ENCODE data around the gene MYL5.
"Not testable (repeated sequence)": the region's sequence is repeated elsewhere in the genome, so short reads cannot be mapped to it uniquely, and the experiment has no call there.

Gene MYL5

DNA sequence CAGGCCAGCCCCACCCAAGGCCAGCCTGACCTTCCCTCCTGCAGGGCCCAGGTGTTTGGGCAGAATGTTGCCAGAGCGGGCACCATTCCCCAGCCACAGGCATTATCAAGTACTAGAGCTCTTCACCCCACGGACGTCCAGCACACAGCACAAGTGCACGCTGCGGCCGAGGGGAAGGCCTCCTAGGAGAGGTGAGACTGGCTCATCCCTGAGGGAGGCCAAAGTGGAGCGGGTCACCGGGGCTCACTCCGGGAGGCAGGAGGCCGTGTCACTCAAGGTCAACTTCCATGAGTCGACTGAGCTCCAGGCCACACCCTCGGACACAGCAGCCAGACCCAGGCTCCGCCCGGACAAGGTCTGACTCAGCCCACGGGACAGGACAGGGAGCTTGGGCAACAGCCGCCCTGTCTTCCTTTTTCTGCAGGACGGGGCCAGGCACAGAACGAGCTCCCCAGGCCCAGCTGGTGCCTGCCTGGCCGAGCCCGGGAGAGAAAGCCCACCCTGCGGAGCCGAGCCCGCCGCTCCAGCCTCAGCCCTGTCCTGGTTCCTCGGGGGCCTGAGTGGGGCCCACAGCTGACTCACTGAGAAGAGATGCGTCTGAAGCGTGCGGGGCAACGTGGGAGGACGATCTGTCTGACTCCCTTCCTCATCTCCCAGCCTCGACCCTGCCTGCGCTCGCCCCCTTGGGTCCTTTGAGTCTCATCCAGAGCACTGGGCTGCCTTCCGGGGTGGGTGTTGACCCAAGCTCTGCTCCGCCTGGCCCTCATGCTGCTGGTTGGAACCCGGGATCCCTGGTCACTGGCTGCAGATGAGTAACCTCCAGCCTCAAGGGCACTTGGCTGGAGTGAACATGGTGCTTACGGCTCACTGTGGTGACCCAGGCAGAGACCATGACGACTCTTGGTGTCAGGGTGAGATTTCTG is 13.0 kb downstream of the MYL5 start:
- peak; percentile 78 for DNase-seq (ENCODE audit: low read depth)

DNA sequence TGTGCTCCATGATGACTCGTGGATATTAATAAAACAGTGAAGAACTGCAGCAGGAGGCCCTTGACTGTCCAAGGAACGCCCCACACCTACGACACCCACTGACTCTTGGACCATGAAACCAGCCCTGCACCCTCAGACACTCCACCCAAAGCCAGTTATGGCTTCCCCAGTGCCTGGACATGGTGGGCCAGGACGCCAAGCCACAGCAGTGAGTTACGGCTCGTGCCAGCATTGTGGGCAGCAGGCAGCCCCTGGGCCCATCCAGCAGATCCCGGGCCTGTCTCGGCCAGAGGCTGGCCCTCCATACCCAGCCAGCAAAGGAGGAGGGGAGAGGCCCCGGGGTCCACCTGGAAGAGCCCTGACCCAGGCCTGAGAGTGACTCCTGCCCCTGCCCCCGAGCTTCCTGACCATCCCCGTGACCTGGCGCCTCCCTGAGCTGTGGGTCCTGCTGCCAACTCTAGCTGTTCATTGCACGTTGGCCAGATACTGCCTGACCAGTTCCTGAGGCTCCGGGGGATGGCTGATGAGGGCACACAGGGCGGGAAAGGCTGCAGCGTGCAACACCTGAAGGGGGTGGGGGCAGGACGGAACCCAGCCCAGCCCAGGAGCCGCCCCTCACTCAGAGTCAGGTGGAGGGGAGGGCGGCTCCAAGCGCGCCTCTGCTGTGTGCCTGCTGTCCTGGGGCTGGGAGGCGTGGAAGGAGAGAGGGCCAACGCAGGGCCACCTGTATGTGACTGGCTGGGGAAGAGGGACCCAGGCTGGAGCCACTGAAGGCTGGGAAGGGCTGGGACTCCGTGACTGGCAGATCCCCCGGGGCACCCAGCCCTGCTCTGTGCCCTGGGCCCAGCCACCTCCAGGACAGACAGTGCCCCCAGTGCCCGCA is 13.9 kb downstream of the MYL5 start:
- DNase-seq (ENCODE audit: low read depth) = no peak

GRCh38 chr4:688854-689681 is 14.7 kb downstream of the MYL5 start, which contains the start of gene SLC49A3:
SLC49A3 (minus strand) TSS chr4:689151; CDS start chr4:689127, 24 bp downstream.
- no peak for DNase-seq (ENCODE audit: low read depth)

- DNase-seq (ENCODE audit: low read depth) = no peak
Observed at GRCh38 chr4:689723-690122, 15.4 kb downstream of the MYL5 start.

DNA sequence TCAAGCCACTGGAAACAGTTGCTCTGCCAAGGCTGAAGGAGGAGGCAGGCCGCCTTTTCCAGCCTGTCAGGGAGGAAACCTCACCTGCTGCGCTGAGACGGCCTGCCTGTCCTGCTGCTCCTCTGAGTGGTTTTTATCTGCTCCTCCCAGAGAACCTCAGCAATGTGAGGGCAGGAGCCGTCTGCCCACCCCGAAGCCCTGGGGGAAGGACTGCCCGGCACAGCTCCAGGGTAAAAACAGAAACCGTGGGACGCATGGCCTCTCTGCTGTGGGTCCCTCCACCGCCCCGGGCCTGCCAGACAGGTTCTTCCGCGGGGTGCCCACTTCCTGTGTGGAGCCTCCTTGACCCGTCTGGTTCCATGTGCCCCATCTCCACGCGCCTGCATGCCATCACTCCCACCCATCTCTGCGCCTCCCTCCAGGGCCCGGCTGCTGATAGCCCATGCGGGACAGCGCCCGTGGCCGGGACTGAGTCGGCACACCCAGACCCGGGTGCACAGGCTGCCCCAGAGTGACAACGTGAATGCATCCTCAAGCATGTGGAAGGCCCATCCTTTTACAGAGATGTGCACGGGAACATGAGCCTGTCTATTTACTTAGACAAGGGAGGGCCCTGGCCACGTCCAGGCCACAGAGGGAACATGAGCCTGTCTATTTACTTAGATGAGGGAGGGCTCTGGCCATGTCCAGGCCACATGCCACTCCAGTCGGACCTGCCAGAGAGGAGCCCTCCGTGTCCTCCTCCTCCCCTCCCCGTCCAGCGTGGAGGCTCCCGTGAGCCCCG is 18.6 kb downstream of the MYL5 start:
- DNase-seq (ENCODE audit: low read depth) = no peak

- not testable (repeated sequence) for DNase-seq (ENCODE audit: low read depth)
Observed at GRCh38 chr4:694341-694940, 20.1 kb downstream of the MYL5 start.

DNA sequence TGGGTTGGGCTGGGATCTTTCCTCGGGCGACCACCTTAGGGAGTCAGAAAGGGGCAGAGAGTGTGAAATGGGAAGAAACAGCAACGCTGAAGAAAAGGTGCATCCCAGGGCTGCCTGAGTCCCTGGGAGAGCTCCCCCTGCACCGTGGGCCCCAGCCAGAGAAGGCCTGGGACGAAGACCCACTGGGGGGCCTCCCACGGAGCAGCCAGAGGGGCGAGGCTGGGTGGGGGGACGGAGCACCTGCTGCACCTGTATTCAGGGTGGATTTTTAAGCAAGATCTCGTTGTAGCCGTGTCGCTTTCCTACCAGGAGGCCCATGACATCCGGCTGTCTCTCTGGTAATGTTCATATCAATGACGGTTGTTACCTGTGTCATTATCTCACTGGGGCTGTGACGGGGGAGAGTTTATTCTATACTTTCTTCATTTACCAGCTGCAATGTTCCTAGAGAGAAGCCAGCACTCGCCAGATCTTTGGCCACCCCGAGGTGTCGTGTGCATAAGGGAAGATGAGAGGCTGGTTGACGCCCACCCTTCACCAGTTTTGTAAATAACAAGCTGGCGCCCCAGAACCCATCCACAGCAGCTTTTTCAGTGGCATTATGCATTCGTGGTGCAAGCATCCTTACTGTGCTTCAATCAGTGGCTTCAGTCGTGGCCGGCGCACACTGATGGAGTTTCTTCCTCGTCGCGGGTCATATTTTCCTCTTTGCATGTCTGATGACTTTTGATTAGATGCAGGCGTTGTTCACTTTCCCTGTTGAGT is 25.7 kb downstream of the MYL5 start:
- no peak for DNase-seq (ENCODE audit: low read depth)

DNA sequence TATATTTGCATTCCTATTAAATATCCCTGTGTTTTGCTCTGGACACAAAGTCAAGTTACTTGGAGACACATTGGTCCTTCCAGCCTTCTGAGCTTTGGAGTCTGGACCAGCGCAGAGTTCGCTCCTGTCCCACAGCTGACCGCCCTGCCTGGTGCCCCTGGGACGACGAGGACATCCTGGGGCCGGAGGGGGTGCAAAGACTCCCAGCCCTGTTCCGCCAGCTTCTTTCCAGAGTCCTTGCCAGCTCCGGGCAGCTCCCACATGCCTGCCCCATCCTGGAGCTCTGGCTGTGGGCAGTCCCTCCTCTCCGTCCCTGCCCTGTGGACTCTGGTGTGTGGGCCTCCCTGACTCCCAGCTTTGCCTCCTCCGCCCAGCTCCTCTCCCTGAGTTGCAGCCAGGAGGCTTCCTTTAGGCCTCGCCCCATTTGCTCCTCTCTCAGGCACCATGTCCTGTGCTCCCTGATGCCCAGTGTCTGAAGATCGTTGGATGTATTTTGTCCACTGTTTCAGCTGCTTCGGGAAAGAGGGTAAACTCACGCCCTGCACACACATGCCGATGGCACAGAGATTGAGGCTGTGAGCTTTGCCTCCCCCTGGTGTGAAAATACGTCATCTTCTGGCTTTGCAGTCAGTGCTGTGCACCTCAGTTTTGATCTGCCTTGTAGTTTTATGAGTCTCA is 26.4 kb downstream of the MYL5 start:
- no peak for DNase-seq (ENCODE audit: low read depth)

GRCh38 chr4:702618-703048 is 28.3 kb downstream of the MYL5 start:
- DNase-seq (ENCODE audit: low read depth) = no peak

DNA sequence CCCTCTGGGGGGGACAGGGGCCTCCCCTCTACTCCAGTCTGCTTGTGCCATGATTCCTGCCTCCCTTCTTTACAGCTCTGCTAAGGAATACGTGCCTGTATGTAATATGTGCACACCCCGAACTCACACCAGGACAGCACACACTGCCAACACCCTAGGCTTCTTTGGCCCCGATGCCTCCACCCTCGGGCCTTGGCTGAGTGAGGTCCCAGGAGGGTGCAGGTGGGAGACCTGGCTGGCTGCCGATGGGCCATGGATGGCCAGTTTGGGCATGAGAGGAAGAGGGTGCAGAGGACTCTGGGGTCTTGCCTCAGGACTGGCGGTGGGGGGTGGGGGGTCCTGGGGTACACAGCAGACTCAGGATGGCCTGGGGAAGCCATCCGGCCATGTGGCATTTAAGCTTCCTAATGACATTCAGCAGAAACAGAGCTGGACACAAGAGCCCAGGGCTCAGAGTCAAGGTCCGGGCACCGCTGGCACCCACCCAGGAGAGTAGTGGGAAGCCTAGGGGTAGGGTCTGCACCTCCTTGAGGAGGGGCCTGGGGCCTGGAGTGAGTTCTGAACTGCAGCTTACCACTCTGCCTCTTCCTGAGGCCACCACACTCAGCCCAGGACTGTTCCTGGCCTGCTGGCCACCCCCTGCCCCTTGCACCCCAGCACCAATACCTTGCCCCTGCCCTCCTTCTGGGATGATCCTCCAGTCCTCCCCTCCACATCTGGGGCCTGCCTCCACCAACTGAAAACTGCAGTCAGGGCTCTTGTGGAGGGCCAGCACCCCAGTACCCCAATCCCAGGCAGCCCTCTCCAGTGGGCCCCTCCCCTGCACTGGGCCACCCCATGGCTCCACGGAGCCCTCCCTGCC is 29.2 kb downstream of the MYL5 start:
- no peak for DNase-seq (ENCODE audit: low read depth)

DNA sequence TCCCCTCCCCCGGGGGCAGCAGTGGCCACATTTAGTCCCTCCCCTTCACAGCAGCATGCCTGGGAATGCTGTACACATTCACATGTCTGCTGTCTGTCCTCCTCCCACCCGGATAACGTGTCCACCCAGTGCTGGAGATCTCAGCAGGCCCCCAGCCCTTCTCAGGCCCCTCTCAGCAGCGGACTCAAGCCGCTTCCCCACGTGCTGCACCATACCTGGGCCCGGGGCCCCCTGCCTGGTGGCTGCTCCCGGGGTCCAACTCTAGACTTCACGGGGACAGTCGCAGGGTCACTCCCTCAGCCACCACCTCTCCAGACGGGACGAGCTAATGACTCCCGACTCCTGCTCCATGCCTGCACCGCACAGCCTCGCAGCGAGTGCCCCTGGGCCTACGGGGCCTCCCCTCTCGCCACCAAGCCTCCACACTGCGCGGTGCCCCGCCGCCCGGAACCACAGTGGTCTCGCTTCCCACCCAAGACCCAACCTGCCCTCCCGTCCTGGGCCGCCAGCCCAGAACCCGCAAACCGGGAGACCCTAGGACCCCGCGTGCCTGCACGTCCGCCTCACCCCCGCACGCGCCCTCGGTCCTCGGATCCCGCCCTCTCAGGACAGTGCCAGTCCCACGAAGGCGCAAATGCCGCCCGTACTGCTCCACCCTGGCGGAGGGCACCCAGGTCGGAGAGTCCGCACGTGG is 30.0 kb downstream of the MYL5 start:
- DNase-seq (ENCODE audit: low read depth) = no peak

- no peak for DNase-seq (ENCODE audit: low read depth)
Observed at GRCh38 chr4:704971-705277, 30.6 kb downstream of the MYL5 start.

- DNase-seq (ENCODE audit: low read depth) = peak; percentile 44
Observed at GRCh38 chr4:705278-706082, 31.1 kb downstream of the MYL5 start, which contains the start of gene PCGF3. PCGF3 (plus strand) TSS chr4:705832; CDS start chr4:733681, 27,849 bp downstream.

- DNase-seq (ENCODE audit: low read depth) = not testable (repeated sequence)
Observed at GRCh38 chr4:706083-706633, 31.8 kb downstream of the MYL5 start.

DNA sequence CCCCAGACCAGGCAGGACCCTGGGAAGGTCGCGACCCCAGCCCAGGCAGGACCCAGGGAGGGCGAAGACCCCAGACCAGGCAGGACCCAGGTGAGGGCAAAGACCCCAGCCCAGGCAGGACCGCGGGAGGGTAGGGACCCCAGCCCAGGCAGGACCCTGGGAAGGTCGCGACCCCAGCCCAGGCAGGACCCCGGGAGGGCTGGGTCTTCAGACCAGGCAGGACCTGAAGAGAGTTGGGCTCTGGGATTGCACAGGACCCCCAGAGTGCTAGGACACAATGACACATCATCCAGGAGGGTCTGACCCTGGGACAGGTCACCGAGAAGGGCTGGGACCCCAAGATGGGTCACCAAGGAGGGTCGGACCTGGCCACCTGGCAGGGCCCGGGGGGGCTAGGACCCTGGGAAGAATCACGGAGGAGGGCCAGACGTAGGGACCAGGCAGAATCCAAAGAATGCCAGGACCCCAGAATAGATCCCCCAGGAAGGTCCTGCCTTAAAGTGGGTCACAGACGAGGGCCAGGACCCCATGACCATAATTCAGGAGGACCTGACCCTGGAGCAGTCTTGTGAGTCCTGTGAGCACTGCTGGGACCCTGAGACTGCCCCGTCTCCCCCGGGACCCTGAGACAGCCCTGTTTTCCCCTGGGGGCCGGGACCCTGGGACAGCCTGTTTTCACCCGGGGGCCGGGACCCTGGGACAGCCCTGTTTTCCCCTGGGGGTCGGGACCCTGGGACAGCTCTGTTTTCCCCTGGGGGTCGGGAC is 32.7 kb downstream of the MYL5 start:
- no peak for DNase-seq (ENCODE audit: low read depth)

All from HS-5 (cell line).